GM18505 (cell line): Measurements from ENCODE around the gene CTSW.
A peak's percentile ranks its signal among the peaks of the same experiment; 100 is the strongest.

Experiments
- ATAC-seq: cut with Tn5 transposase; IDR thresholded peaks from one replicate; pipeline ENCODE4 v1.9.1; 2021; ENCODE audit not compliant: unreplicated experiment
- POLR2A ChIP-seq: IDR thresholded peaks from 4 replicates; pipeline ENCODE4 v1.6.1; 2011; ENCODE audit warnings: borderline replicate concordance; ENCODE audit not compliant: insufficient read depth, insufficient read length; ENCODE audit errors: extremely low read depth

The CTSW gene

GRCh38 chr11:65903068-65903481 lies 23.4 kb downstream of the CTSW start:
- ATAC-seq: no peak
- no peak for TF ChIP-seq POLR2A

DNA sequence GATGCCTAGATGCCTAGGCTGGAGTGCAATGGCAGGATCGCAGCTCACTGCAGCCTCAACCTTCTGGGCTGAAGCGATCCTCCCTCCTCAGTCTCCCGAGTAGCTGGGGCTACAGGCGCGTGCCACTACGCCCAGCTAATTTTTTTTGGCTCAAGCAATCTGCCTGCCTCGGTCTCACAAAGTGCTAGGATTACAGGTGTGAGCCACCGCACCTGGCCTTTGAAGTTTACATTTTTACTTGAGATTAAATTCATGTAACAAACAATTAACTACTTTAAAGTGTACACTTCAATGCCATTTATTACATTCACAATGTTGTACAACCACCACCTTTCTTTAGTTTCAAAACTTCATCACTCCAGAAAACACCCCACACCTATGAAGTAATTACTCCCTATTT lies 24.1 kb downstream of the CTSW start:
- TF ChIP-seq POLR2A: no peak
- no peak for ATAC-seq

GRCh38 chr11:65906602-65907001 lies 27.0 kb downstream of the CTSW start:
- ATAC-seq: no peak
- TF ChIP-seq POLR2A: no peak

- no peak for TF ChIP-seq POLR2A
- no peak for ATAC-seq
These were observed 28.2 kb downstream of the CTSW start for GRCh38 chr11:65907878-65908277.

DNA sequence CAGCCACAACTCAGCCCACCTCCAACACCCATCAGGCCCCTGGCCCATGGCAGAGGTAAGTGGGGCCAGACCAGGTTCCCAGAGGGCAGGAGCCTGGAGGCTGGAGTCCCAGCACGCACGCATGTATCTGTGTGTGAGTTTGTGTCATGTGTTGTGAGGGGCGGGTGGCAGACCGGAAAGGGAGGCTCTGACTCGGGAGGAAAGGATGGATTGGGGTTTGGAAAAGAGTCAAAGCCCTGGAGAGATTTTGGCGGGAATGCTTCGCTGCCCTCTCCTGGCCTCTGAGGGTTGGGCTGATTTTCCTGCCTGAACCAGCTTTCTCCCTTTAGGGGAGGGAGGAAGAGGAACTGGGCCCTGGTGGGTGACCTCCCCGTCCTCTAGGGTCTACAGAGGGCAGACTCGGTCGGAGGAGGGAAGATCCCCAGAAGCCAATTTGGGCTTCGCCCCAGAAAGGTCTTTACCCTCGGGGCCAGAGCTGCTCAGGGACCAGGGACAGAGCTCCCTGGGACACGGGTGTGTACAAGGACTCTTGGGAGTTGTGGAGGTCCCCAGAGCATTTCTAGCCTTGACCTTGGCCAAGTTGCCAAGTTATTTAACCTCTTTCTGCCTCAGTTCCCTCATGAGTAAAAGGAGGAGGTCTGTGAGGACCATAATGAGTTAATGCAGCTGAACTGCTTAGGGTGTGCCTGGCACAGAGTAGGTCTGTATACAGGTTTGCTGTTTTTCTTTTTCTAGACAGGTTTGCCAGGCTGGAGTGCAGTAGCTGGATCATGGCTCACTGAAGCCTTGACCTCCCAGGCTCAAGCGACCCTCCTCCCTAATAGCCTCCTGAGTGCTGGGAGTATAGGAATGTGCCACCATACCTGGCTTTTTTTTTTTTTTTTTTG lies 32.3 kb downstream of the CTSW start:
- ATAC-seq: no peak
- TF ChIP-seq POLR2A: no peak

DNA sequence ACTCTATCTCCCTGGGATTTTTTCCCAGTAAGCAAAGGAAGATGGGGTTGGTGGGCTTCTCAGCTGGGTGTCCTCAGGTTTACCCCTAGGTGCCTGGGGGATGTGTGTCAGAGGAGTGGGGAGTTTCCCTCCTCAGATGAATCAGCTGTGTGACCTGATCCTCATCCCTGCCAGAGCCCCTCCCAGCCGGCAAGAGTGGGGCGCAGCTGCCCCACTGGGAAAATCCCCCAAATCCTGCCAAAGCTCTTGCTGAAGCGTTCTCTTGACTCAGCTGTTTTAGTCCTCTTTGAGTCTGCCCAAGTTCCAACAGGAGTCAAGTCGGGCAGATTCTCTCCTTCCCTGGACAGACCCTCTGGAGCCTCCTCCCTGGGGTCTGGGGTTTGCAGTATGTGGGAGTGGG lies 33.2 kb downstream of the CTSW start:
- no peak for TF ChIP-seq POLR2A
- ATAC-seq: no peak

GRCh38 chr11:65915101-65915820 lies 35.6 kb downstream of the CTSW start:
- TF ChIP-seq POLR2A: no peak
- no peak for ATAC-seq

GRCh38 chr11:65915821-65916251 lies 36.2 kb downstream of the CTSW start:
- no peak for TF ChIP-seq POLR2A
- ATAC-seq: no peak

DNA sequence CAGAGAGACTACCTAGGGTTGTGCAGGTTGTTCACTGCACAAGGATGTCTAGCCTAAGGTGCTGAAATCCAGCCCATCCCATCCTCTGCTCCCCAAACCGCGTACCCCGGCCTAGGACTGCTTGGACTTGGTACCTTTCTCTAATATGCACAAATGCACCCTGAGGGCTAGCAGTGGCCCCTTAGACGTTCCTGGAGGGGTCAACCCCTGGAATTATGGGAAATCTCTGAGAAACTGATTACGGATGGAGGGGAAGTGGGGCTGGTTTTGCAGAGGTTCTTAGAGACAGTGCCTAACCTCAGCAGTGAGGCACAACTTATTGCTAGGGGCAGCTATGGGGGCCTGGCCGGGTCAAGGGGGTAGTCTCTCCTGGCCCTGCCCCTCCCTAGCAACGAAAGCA lies 36.8 kb downstream of the CTSW start:
- ATAC-seq: no peak
- TF ChIP-seq POLR2A: no peak

GRCh38 chr11:65917077-65917433 lies 37.4 kb downstream of the CTSW start:
- no peak for TF ChIP-seq POLR2A
- ATAC-seq: no peak

GRCh38 chr11:65917434-65918210 lies 38.0 kb downstream of the CTSW start:
- no peak for TF ChIP-seq POLR2A
- ATAC-seq: no peak

GRCh38 chr11:65918211-65919140 lies 38.8 kb downstream of the CTSW start, which contains the start of gene C11orf68:
Gene C11orf68, minus strand, starts transcription at chr11:65919062. Its CDS starts 31 bp downstream, at chr11:65919031.
- peak; percentile 50 for ATAC-seq
- peak; percentile 76 for TF ChIP-seq POLR2A
